Heart left ventricle (tissue), 16 donors: ENCODE data around the gene DNM3. TPM values are rescaled to one million over a fixed set of nuclear protein-coding genes. Genes with fewer than 3 reads are reported as not detected.

Source experiments
- ATAC-seq, 4 donors: fragments of 200-7000 bp; cut with Tn5 transposase; one replicate each; pipeline ENCODE4 v1.9.1; 2020 to 2022; ENCODE audit warnings: moderate library complexity in 4 of 4, mild to moderate bottlenecking in 3 of 4, moderate number of reproducible peaks in 1 of 4
- DNase-seq, 5 donors: peaks; one replicate each; pipeline ENCODE4 v3.0.0-alpha.2; 2020
- H3K27ac ChIP-seq, 12 donors: fragments of 200-600 bp; sonication (generic) in 4 of 12; one replicate each; pipeline versions ENCODE4 v1.5.0 to v1.8.0; 2016 to 2022; ENCODE audit warnings: mild to moderate bottlenecking in 2 of 12
- H3K27me3 ChIP-seq, 9 donors: fragments of 200-600 bp; sonication (generic) in 2 of 9; one replicate each; pipeline versions ENCODE4 v1.5.1 to v1.8.0; 2016 to 2022; ENCODE audit warnings: mild to moderate bottlenecking in 3 of 9
- H3K36me3 ChIP-seq, 9 donors: fragments of 200-600 bp; sonication (generic) in 2 of 9; one replicate each; pipeline versions ENCODE4 v1.5.0 to v1.8.0; 2018 to 2022; ENCODE audit warnings: mild to moderate bottlenecking in 2 of 9
- H3K4me1 ChIP-seq, 12 donors: fragments of 200-600 bp; sonication (generic) in 4 of 12; one replicate each; pipeline versions ENCODE4 v1.5.0 to v1.8.0; 2016 to 2022; ENCODE audit warnings: mild to moderate bottlenecking in 3 of 12
- H3K4me3 ChIP-seq, 12 donors: fragments of 200-600 bp; sonication (generic) in 4 of 12; one replicate each; pipeline versions ENCODE4 v1.5.0 to v1.8.0; 2017 to 2022; ENCODE audit warnings: mild to moderate bottlenecking in 9 of 12, moderate library complexity in 4 of 12
- H3K9me3 ChIP-seq, 12 donors: fragments of 200-600 bp; sonication (generic) in 4 of 12; one replicate each; pipeline versions ENCODE4 v1.5.0 to v1.8.0; 2016 to 2022; ENCODE audit warnings: mild to moderate bottlenecking in 1 of 12
- POLR2A ChIP-seq, 2 donors: fragments of 450-650 bp; IDR thresholded peaks; one replicate each; pipeline ENCODE4 v1.6.1; 2017; ENCODE audit warnings: antibody characterized with exemption in 2 of 2, mild to moderate bottlenecking in 2 of 2, moderate library complexity in 2 of 2
- WGBS, 4 donors: extraction: QIAGEN DNeasy Blood & Tissue Kit in 2 of 4; methylation state at CpG; one replicate each; pipeline versions ENCODE4 v1.1.5 to v1.1.7; 2013 to 2018; 5-methylcytosine and 5-hydroxymethylcytosine counted together
- intact Hi-C, 10 donors: fragments of 100-400 bp; cut with DNase I; formaldehyde crosslinking; loops; one replicate each; pipeline versions ENCODE4 v1.11.1 to v1.14.2; 2022
- polyA plus RNA-seq, 2 donors: library from polyadenylated mRNA; stranded (reverse); fragments of 200-250 nt; gene quantifications; one replicate each; pipeline ENCODE4 v1.2.3, GENCODE V29; 2013
- total RNA-seq, 9 donors: library from RNA; depleted of rRNA in 2 of 9; stranded (reverse); fragments of >200 nt in 2 of 9; fragmentation: NEBNext Ultra II Directional in 3 of 9; extraction: Animal tissue kit (Norgen Biotek cat#: 25700) in 3 of 9; gene quantifications; one replicate each; pipeline versions ENCODE4 v1.1.0 to v1.2.4, GENCODE V29; 2016 to 2023
- TF ChIP-seq, protein P1 (sequence below), 12 donors: fragments of 200-600 bp; sonication (generic) in 4 of 12; IDR thresholded peaks; one replicate each; pipeline versions ENCODE4 v1.5.0 to v1.8.0; 2018 to 2022; ENCODE audit warnings: antibody characterized with exemption in 12 of 12, mild to moderate bottlenecking in 5 of 12
- donor health status: ischemic (EF 13 %, LVEDD 7.1; RV severe dilation, severe dysfunction).
- donor health status: healthy with polysubstance abuse.
- donor health status: DM: no; HTN: yes; CAD: no.
- donor health status: DM: no; HTN: no; CAD: no.
- donor health status: ischemic (EF 25% LVEDD 6.9; RV normal size, moderate dysfunction).
- donor health status: ischemic (EF 25% LVEDD 5.7; RV mildly dilated, moderate dysfunction).
- donor health status: healthy.
- donor health status: DM: yes; HTN: yes; CAD: no.
- donor health status: ischemic (EF 35%, LVEDD 5.7; RV mildly dilated, moderate dysfunction).
- donor health status: nonischemic (EF 11% LVEDD 7.7; RV severe dilation, severe dysfunction).
- donor health status: DM: yes; HTN: yes; CAD: no.
- donor health status: PGD.
- donor health status: ischemic (EF 29% LVEDD 5.4; RV normal size, mild dysfunction).
- donor health status: nonischemic (EF 23%, LVEDD 6.1; RV moderate dilation, normal function).

The DNM3 gene
- total and polyA plus RNA-seq, 11 donors = 0.44 to 3.9 (median 1.9) TPM

DNA sequence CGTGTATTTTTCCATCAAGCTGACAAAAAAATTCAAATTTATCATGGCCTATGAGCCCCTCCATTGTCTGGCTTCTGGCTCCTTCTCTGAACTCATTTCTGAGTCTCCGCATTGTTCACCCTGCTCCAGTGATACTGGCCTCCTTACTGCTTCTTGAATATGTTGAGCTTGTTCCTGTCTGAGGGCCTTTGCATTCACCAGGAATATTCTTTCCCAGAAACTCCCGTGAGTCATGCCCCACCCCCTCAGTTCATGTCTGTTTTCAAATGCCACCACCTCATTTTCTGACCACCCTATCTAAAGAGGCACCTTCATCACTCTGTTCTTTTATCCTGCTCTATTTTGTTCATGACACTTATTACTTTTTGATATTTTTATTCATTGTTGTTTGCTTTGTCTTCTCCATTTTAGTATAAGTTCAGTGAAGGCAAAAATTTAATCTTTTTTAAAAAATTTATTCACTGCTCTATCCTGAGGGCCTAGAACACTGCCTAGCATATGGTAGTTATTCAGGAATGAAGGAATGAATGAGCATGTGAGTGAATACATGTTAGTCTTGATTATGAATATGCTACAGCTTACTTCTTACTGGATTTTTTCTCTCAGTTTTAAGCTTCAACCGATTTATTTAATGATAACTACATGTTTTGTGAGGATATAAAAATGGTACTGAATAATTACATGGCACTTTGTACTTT, 438.8 kb downstream of the DNM3 start:
- intact Hi-C loops = loop anchor here in 2 of 10 donors (10.0 kb wide), 2 partner anchors 115 kb away; no protein-coding TSS in a partner anchor
- Histone ChIP-seq H3K27ac (no peak overlapping the region), H3K4me3 (no peak overlapping the region), H3K9me3 (no peaks in the 10 kb centered on the region), H3K4me1 (no peaks in the 10 kb centered on the region), H3K36me3 (no peaks in the 10 kb centered on the region), H3K27me3 (no peaks in the 10 kb centered on the region)
- WGBS, 4 donors = 85 to 88% (median 86%) methylated on average over 4 of the region's 4 CpGs
- TF ChIP-seq, protein P1, sequence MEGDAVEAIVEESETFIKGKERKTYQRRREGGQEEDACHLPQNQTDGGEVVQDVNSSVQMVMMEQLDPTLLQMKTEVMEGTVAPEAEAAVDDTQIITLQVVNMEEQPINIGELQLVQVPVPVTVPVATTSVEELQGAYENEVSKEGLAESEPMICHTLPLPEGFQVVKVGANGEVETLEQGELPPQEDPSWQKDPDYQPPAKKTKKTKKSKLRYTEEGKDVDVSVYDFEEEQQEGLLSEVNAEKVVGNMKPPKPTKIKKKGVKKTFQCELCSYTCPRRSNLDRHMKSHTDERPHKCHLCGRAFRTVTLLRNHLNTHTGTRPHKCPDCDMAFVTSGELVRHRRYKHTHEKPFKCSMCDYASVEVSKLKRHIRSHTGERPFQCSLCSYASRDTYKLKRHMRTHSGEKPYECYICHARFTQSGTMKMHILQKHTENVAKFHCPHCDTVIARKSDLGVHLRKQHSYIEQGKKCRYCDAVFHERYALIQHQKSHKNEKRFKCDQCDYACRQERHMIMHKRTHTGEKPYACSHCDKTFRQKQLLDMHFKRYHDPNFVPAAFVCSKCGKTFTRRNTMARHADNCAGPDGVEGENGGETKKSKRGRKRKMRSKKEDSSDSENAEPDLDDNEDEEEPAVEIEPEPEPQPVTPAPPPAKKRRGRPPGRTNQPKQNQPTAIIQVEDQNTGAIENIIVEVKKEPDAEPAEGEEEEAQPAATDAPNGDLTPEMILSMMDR (IDR thresholded peaks at IDR 0.05) = no peak
- no peak for TF ChIP-seq POLR2A (IDR thresholded peaks at IDR 0.05)
- ATAC-seq (no peak), DNase-seq (no peak)

- Histone ChIP-seq H3K27me3 (no peaks in the 10 kb centered on the region), H3K4me3 (no peak overlapping the region), H3K27ac (peak overlapping the region in 2 of 12 donors; percentile 1 to 19), H3K9me3 (no peaks in the 10 kb centered on the region), H3K36me3 (no peaks in the 10 kb centered on the region), H3K4me1 (peaks cover 0 to 23% (median 12%) of the 10 kb centered on the region in 12 donors)
- DNase-seq (no peak), ATAC-seq (no peak)
- TF ChIP-seq, protein P1 (IDR thresholded peaks at IDR 0.05) = no peak
- no peak for TF ChIP-seq POLR2A (IDR thresholded peaks at IDR 0.05)
- 83 to 87% (median 85%) methylated on average over 2 of the region's 2 CpGs for WGBS, 4 donors
- intact Hi-C loops = loop anchor here in 2 of 10 donors (10.0 kb wide), 2 partner anchors 111 to 119 kb away; no protein-coding TSS in a partner anchor
These were observed 442.5 kb downstream of the DNM3 start for GRCh38 chr1:172283766-172284165.

- DNase-seq (peak in 1 of 5 donors; percentile 41), ATAC-seq (peak; percentile 59 to 92 (median 76))
- Histone ChIP-seq H3K27me3 (no peaks in the 10 kb centered on the region), H3K4me1 (peaks cover 0 to 23% (median 12%) of the 10 kb centered on the region in 12 donors), H3K9me3 (no peaks in the 10 kb centered on the region), H3K27ac (peak overlapping the region in 9 of 12 donors; percentile 3 to 77 (median 35)), H3K36me3 (no peaks in the 10 kb centered on the region), H3K4me3 (no peak overlapping the region)
- TF ChIP-seq POLR2A (IDR thresholded peaks at IDR 0.05) = no peak
- TF ChIP-seq, protein P1 (IDR thresholded peaks at IDR 0.05) = no peak
- intact Hi-C loops = loop anchor here in 2 of 10 donors (10.0 kb wide), 2 partner anchors 108 to 122 kb away; no protein-coding TSS in a partner anchor
- WGBS, 4 donors = 56 to 72% (median 61%) methylated on average over 2 of the region's 2 CpGs
These were observed 445.4 kb downstream of the DNM3 start for GRCh38 chr1:172286629-172287076.

- Histone ChIP-seq H3K36me3 (no peaks in the 10 kb centered on the region), H3K4me1 (peaks cover 0 to 23% (median 12%) of the 10 kb centered on the region in 12 donors), H3K4me3 (no peak overlapping the region), H3K9me3 (no peaks in the 10 kb centered on the region), H3K27ac (peak overlapping the region in 9 of 12 donors; percentile 3 to 77 (median 35)), H3K27me3 (no peaks in the 10 kb centered on the region)
- ATAC-seq (peak; percentile 39 to 94 (median 82)), DNase-seq (peak in 4 of 5 donors; percentile 32 to 81 (median 60))
- TF ChIP-seq POLR2A (IDR thresholded peaks at IDR 0.05) = no peak
- TF ChIP-seq, protein P1 (IDR thresholded peaks at IDR 0.05) = no peak
- intact Hi-C loops = loop anchor here in 2 of 10 donors (10.0 kb wide), 2 partner anchors 108 to 122 kb away; no protein-coding TSS in a partner anchor
These were observed 445.9 kb downstream of the DNM3 start for GRCh38 chr1:172287208-172287607.
